Activated CD8-positive, alpha-beta T cell treated with anti-CD3 and anti-CD28 coated beads for 36 hours (primary cell): ENCODE measurements around the gene FRMD4A. TPM values are rescaled to one million over a fixed set of nuclear protein-coding genes. Genes with fewer than 3 reads are reported as not detected.

Experiments used
- ATAC-seq: fragments of 200-7000 bp; cut with Tn5 transposase; one replicate; pipeline ENCODE4 v1.10.0; 2021; ENCODE audit warnings: mild to moderate bottlenecking, moderate library complexity
- CTCF ChIA-PET: fragments of 350-600 bp; sonication (Branson Sonifier 250); formaldehyde crosslinking; loops from one replicate; lab custom pipeline; 2021; ENCODE audit warnings: antibody characterized with exemption; lab: Charles Lee
- POLR2A ChIA-PET: fragments of 350-600 bp; sonication (Branson Sonifier 250); formaldehyde crosslinking; loops from one replicate; lab custom pipeline; 2021; ENCODE audit warnings: antibody characterized with exemption; lab: Charles Lee
- DNase-seq: peaks from one replicate; pipeline ENCODE4 v3.0.0-alpha.2; 2020
- H3K27ac Mint-ChIP-seq: one replicate; pipeline ENCODE4 v1.8.0; 2021; ENCODE audit warnings: mild to moderate bottlenecking, mixed read lengths
- H3K27me3 Mint-ChIP-seq: one replicate; pipeline ENCODE4 v1.8.0; 2021; ENCODE audit warnings: mixed read lengths
- H3K36me3 Mint-ChIP-seq: one replicate; pipeline ENCODE4 v1.8.0; 2021; ENCODE audit warnings: low read depth, mixed read lengths
- H3K4me1 Mint-ChIP-seq: one replicate; pipeline ENCODE4 v1.8.0; 2021; ENCODE audit warnings: low read depth, mixed read lengths
- H3K4me3 Mint-ChIP-seq: one replicate; pipeline ENCODE4 v1.8.0; 2021; ENCODE audit warnings: mild to moderate bottlenecking, moderate library complexity, mixed read lengths
- H3K9me3 Mint-ChIP-seq: one replicate; pipeline ENCODE4 v1.8.0; 2021; ENCODE audit warnings: mixed read lengths
- CTCF ChIP-seq: fragments of 200-600 bp; IDR thresholded peaks from one replicate; pipeline ENCODE4 v1.8.0; 2022; ENCODE audit warnings: antibody characterized with exemption, mild to moderate bottlenecking
- intact Hi-C: fragments of 100-400 bp; cut with micrococcal nuclease; formaldehyde crosslinking; loops from one replicate; pipeline ENCODE4 v1.10.0; 2022
- total RNA-seq, 2 experiments: library from RNA; stranded (reverse); gene quantifications; one replicate each; pipeline ENCODE4 v1.2.3, GENCODE V29; 2021

Gene FRMD4A
- total RNA-seq, 2 experiments from 2014 or later: 2.1 to 2.8 TPM

DNA sequence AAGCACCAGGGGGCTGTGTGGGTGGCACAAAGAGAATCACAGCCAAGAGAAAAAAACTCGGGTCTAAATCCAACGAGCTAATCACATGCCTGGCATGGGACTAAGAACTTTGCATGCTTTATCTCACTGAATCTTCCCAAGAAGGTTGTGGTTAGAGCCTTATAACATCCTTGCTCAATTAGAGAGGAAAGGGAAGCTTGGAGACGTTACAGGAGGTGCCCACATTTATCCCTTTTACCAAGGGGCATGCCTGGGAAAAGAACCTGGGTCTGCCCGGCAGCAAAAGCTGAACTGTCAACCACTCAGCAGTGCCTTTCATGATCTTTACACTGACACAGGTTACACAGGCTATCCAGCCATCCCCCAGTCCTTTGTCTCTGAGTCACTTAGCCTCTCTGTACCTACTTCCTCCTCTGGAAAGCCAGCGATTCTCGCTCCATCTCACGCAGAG lies 553.8 kb downstream of the FRMD4A start:
- no peak overlapping the region for H3K4me3 Mint-ChIP-seq
- ATAC-seq (no peak), DNase-seq (no peak)
- H3K27me3 Mint-ChIP-seq: peaks cover 3% of the 10 kb centered on the region
- no peaks in the 10 kb centered on the region for H3K9me3 Mint-ChIP-seq
- POLR2A ChIA-PET: interaction anchor here (1.0 to 1.2 kb wide), 2 partner anchors 33 to 409 kb away, joined by 3 read pairs; no protein-coding TSS in a partner anchor
- no peak for TF ChIP-seq CTCF
- intact Hi-C loops: no loop called here
- H3K36me3 Mint-ChIP-seq: no peaks in the 10 kb centered on the region
- no peaks in the 10 kb centered on the region for H3K4me1 Mint-ChIP-seq
- H3K27ac Mint-ChIP-seq: no peak overlapping the region
- CTCF ChIA-PET: interaction anchor here (0.7 to 2.1 kb wide), 15 partner anchors 10 to 405 kb away, joined by 3 to 15 read pairs (median 4); partner anchors contain the start of gene PRPF18

DNA sequence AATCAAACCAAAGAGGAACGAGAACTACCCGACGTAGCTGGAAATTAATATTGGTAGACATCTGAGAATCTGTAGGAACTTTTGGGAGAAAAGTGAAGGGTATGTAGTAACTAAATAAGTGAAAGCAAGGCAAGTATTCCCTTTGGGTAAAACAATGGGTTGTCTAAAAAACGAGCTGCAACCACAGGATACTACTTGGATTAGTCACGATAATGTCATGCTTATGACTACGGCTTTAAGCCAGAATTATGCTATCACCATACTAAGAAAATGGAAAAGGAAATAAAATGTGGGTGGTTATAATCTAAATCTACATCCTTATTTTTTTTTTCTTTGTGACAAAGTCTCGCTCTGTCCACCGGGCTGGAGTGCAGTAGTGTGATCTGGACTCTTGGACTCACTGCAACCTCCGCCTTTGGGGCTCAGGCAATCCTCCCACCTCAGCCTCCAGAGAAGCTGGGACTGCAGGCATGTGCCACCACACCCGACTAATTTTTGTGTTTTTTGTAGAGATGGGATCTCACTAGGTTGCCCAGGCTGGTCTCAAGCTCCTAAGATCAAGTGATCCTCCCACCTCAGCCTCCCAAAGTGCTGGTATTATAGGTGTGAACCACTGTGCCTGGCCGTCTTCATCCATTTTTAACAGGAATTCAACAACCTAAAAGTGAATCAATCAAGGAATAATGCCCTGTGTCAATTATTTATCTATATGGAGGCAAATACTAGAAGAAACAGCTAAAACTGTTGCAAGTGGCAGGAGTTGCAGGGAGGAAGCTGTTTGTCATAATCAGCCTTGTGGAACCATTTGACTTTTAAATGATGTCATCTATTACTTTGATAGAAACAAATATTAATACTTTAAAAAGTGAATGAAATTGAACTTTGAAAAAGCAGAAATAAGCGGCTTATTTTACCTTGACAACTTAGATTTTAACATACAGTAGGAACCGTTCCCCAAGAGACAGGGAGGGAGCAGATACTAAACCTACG lies 554.6 kb downstream of the FRMD4A start:
- Mint-ChIP-seq H3K36me3 (no peaks in the 10 kb centered on the region), H3K4me3 (no peak overlapping the region), H3K27me3 (peaks cover 3% of the 10 kb centered on the region), H3K4me1 (no peaks in the 10 kb centered on the region), H3K9me3 (no peaks in the 10 kb centered on the region), H3K27ac (no peak overlapping the region)
- ATAC-seq: no peak
- intact Hi-C loops: no loop called here
- CTCF ChIA-PET: interaction anchor here (0.6 to 2.1 kb wide), 6 partner anchors 11 to 404 kb away, joined by 3 to 15 read pairs (median 6); no protein-coding TSS in a partner anchor
- TF ChIP-seq CTCF: no peak
- POLR2A ChIA-PET: interaction anchor here (1.2 kb wide), 1 partner anchor 33 kb away, joined by 3 read pairs; no protein-coding TSS in a partner anchor
- no peak for DNase-seq

- no peak for ATAC-seq
- peaks cover 5% of the 10 kb centered on the region for H3K27me3 Mint-ChIP-seq
- no peak for TF ChIP-seq CTCF
- H3K27ac Mint-ChIP-seq: no peak overlapping the region
- intact Hi-C loops: no loop called here
- H3K36me3 Mint-ChIP-seq: no peaks in the 10 kb centered on the region
- H3K4me1 Mint-ChIP-seq: no peaks in the 10 kb centered on the region
- POLR2A ChIA-PET: no interaction called here
- CTCF ChIA-PET: no interaction called here
- H3K9me3 Mint-ChIP-seq: no peaks in the 10 kb centered on the region
- H3K4me3 Mint-ChIP-seq: no peak overlapping the region
- DNase-seq: no peak
Observed at GRCh38 chr10:13774303-13774893, 556.3 kb downstream of the FRMD4A start.

GRCh38 chr10:13773496-13774170 lies 557.1 kb downstream of the FRMD4A start:
- Mint-ChIP-seq H3K9me3 (no peaks in the 10 kb centered on the region), H3K4me3 (no peak overlapping the region), H3K4me1 (no peaks in the 10 kb centered on the region), H3K27me3 (peaks cover 5% of the 10 kb centered on the region), H3K27ac (no peak overlapping the region), H3K36me3 (no peaks in the 10 kb centered on the region)
- TF ChIP-seq CTCF: no peak
- intact Hi-C loops: no loop called here
- DNase-seq (no peak), ATAC-seq (no peak)
- ChIA-PET CTCF (no interaction called here), POLR2A (no interaction called here)
